Ureter (tissue), 1 donor: Measurements from ENCODE around the gene PTPN22. TPM values are rescaled to one million over a fixed set of nuclear protein-coding genes. Genes with fewer than 3 reads are reported as not detected.

Source experiments
- DNase-seq: peaks from one replicate; pipeline ENCODE4 v3.0.0-alpha.2; 2020; ENCODE audit warnings: low spot score
- total RNA-seq: library from RNA; stranded (reverse); gene quantifications from one replicate; pipeline ENCODE4 v1.2.4, GENCODE V29; 2023
- donor health status: DM: yes; HTN: yes; CAD: no.

The PTPN22 gene
- total RNA-seq, 1 donor from 2014 or later, result 5.2 TPM

GRCh38 chr1:113887402-113888175 is 16.1 kb upstream of the PTPN22 start, which contains the start of gene BCL2L15:
BCL2L15 (minus strand) TSS chr1:113887581; CDS start chr1:113887375, 206 bp downstream.
- DNase-seq, result no peak

- no peak for DNase-seq
These were observed 15.2 kb upstream of the PTPN22 start for GRCh38 chr1:113886417-113887401.

- DNase-seq, result no peak
These were observed 10.1 kb upstream of the PTPN22 start for GRCh38 chr1:113881661-113882060.

- DNase-seq, result no peak
These were observed 8.2 kb upstream of the PTPN22 start for GRCh38 chr1:113879739-113880038.

- no peak for DNase-seq
These were observed 4.7 kb upstream of the PTPN22 start for GRCh38 chr1:113876176-113876575.

DNA sequence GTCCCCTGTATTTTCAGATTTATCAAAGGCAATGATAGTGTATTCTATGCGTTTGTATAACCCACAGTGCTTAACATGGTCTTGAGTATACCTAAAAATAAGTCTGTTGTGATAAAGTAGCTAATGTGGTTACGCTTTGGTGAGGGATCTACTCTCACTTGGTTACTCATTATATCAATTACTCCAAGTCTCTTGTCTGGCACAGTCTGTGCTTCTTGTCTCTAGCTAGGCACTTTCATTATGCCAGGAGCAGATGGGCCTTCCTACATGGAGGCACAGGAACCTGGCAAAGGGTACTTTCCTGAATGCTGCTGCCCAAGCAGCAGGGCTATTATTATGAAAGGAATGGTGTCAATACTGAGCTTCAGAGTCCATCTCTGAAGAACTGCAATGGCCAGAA is 4.2 kb upstream of the PTPN22 start:
- no peak for DNase-seq

DNA sequence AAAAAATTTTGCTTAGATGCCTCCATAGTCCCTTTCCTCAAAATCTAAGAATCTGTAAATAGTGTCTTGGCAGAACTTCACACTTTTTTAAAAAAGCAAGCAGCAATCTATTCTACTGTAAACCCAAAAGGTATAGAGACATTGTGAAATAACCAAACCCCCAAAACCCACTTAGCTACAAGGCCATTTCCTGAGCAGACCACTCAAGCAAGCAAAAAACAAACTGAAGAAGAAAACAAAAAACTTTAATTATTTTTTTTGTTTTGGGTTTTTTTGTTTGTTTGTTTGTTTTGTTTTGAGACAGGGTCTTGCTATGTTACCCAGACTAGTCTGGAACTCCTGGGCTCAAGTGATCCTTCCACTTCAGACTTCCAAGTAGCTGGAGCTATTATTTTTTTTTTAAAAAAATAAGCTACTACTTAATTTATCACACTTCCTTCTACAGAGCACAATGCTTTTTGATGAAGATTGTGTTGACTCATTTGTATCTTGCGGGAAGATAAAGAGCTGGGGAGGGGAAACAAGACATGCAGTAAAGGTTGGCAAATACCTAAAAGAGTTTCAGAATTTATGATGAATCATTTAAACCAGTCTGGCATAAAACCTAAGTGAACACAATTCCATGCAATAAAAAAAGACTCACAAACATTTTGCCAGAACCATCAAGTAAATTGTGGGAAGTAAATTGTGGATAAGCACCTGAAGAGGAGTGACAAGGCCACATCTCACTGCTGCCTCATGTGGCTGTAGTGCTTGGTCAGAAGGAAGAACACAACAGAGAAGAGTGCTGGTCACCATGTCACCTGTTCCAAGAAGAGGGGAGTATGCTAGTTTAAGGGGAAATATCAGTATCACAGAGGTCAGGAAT is 2.7 kb upstream of the PTPN22 start:
- no peak for DNase-seq

DNA sequence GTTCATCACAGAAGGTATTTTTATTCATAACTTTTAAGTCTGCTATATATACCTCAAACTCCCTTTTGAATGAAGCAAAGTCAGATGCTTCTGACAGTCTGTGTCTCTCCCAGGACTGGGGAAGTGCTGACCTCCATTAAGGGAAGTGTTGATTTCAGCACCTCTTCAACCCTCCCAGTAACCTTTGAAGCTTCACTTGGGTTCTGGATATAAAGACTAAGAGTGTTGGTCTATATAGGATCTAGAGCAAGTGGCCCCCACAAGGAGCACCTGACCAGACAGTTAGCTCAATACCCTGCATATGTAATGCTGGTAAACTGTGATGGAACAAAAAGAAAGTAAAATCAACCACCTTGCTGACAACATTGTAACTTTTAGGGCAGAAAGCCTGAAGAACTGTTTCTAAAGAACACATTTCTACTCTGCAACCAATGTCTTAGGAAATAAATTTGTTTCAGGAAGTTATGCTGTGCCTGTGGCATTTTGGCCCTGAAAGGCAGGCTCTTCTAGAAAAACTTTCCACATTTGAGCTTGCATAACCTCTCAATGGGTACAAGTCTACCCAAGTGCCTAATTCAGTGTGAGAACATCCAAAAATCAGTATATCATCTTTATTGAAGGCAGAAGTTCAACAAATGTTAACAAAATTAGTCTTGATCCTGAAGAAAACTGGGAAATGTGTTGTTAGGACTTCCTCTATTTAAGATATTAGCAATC is 865 bp upstream of the PTPN22 start:
- DNase-seq, result no peak

DNA sequence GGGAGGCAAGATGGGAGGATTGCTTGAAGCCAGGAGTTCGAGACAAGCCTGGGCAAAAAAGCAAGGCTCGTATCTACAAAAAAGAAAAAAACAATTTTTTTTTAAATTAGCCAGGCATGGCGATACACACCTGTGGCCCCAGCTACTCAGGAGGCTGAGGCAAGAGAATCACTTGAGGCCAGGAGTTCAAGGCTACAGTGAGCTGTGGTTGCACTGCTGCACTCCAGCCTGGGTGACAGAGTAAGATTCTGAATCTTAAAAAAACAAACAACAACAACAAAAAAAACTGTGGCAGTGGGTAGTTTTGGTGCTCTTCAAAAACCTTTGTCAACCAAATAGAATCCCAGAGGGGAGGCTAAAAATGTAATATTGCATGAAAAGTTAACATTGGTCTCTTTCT is 734 bp downstream of the PTPN22 start:
- no peak for DNase-seq

DNA sequence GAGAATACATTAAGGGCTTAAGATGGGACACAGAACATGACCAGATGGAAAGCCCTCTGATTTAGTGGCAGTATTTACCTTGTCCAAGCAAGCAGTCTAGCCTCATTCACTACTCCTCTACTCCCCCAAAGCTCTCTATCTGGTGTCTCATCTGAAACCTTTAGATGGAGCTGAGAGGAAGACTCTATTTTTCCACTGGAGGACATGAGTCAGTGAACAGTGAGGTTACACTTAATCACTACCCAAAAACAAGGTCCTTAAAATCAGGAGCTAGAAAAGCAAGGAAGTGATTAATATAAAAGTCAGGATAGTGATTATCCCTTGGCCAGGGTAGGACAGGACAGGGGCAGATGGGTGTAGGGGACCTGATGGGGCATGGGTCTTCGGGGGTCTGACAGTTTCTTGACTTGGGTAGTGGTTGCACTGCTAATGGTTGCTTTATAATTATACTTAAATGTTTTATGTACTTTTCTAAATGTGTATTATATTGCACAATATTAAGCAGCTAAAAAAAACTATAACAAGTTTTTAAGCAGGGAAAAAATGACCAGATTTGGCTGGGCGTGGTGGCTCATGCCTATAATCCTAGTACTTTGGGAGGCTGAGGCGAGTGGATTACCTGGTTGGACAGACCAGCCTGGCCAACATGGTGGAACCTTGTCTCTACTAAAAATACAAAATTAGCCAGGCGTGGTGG is 3.0 kb downstream of the PTPN22 start:
- DNase-seq, result no peak

DNA sequence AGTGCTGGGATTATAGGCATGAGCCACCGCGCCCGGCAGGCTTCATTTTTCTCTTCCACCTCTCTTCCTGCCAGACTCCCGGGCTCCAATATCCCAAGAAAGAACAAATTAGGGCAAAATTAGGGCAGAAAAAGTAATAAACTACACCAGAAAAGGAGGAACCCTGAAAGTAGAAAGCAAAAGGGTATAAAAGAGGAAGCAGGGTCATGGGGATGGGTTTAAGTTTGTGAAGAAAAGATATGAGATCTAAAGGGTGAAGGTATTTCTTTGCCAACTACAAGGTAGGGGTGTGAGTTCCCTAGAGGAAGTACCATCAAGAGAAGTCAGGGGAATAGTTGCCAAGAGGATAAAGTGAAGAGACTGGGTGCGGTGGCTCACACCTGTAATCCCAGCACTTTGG is 9.9 kb downstream of the PTPN22 start:
- no peak for DNase-seq

- no peak for DNase-seq
These were observed 10.6 kb downstream of the PTPN22 start for GRCh38 chr1:113860891-113861290.

- DNase-seq, result no peak
These were observed 11.9 kb downstream of the PTPN22 start for GRCh38 chr1:113859478-113860175.

GRCh38 chr1:113858982-113859381 is 12.5 kb downstream of the PTPN22 start:
- DNase-seq, result no peak

DNA sequence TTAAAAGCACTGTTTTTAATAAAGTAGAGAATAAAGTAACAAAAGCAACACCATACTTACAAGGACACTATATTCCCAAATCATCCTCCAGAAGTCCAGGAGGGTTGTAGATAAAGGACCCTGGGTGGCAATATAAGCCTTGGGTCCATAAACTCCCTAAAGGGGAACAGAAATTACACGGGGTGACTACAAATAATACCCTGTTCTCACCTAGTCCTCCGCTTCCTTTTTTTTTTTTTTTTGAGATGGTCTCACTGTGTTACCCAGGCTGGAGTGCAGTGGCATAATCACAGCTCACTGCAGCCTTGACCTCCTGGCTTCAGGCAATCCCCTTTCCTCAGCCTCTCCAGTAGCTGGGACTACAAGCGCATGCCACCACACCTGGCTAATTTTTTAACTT is 13.1 kb downstream of the PTPN22 start:
- no peak for DNase-seq

GRCh38 chr1:113857776-113858175 is 13.7 kb downstream of the PTPN22 start:
- no peak for DNase-seq

GRCh38 chr1:113856401-113856790 is 15.1 kb downstream of the PTPN22 start:
- DNase-seq, result no peak

DNA sequence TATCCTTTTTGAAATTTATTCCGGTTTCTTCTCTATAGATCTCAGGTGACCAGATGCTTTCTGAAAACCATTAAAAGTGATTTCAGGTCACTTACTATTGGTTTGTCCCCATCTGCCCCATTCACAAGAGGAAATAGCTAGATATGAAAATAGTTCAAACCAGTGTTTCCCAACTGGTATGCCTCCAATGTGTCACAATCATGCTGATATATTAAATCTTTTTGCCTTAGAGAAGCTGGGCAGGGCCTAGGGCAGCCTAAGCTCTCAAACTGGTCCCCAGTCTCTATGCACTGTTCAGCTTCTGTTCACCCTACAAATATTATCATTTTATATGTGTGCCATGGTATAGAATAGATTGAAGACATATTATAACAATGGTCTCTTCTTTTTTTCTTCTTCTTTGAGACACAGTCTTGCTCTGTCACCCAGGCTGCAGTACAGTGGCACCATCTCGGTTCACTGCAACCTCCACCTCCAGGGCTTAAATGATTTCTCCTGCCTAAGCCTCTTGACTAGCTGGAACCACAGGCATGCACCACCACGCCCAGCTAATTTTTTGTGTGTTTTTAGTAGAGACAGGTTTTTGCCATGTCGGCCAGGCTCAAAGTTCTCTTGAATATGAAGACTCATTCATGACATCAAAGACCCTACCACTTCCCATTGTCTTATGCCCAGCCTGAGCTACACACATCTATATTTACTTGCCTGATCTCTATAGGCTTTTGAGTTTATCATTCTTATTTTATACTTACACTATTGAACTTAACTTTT is 15.7 kb downstream of the PTPN22 start:
- no peak for DNase-seq

- DNase-seq, result no peak
These were observed 17.3 kb downstream of the PTPN22 start for GRCh38 chr1:113854234-113854633.
